ENCODE measurements around the gene ANKS1A. TPM values are rescaled to one million over a fixed set of nuclear protein-coding genes. Genes with fewer than 3 reads are reported as not detected.

ANKS1A gene
- total RNA-seq, 1 donor: 7.2 TPM

GRCh38 chr6:35061651-35062410 is 172.8 kb downstream of the ANKS1A start:
- no peak for TF ChIP-seq CTCF (IDR thresholded peaks at IDR 0.05; ENCODE audit: extremely low read depth, low read depth, low read length)

GRCh38 chr6:35062676-35063574 is 173.9 kb downstream of the ANKS1A start:
- no peak overlapping the region for H3K27ac ChIP-seq (ENCODE audit: low read depth, low read length)
- H3K4me3 ChIP-seq (ENCODE audit: insufficient read depth, low read length): no peak overlapping the region
- H3K36me3 ChIP-seq (ENCODE audit: insufficient read depth, low read length): peaks cover 4% of the 10 kb centered on the region
- H3K79me2 ChIP-seq (ENCODE audit: insufficient read depth, low read length): no peaks in the 10 kb centered on the region
- no peaks in the 10 kb centered on the region for H4K20me1 ChIP-seq (ENCODE audit: insufficient read depth, low read length)
- H2AFZ ChIP-seq (ENCODE audit: low read length): no peak overlapping the region
- DNase-seq (ENCODE audit: insufficient read length, low spot score, missing footprints): no peak
- no peak overlapping the region for H3K4me2 ChIP-seq (ENCODE audit: insufficient read depth, low read length)
- TF ChIP-seq CTCF (IDR thresholded peaks at IDR 0.05; ENCODE audit: extremely low read depth, low read depth, low read length): no peak
- peaks cover 10% of the 10 kb centered on the region for H3K4me1 ChIP-seq (ENCODE audit: insufficient read depth, low read length)
- H3K27me3 ChIP-seq (ENCODE audit: insufficient read depth, low read length): no peaks in the 10 kb centered on the region
- H3K9me3 ChIP-seq (ENCODE audit: low read depth, low read length): no peaks in the 10 kb centered on the region

More at GRCh38 chr6:35061651-35062410, 172.8 kb downstream of the ANKS1A start:
- DNase-seq (ENCODE audit: insufficient read length, low spot score, missing footprints): peak; percentile 95
- Histone ChIP-seq H3K4me2 (ENCODE audit: insufficient read depth, low read length) (no peak overlapping the region), H3K27ac (ENCODE audit: low read depth, low read length) (peak overlapping the region; percentile 8), H3K27me3 (ENCODE audit: insufficient read depth, low read length) (no peaks in the 10 kb centered on the region), H2AFZ (ENCODE audit: low read length) (no peak overlapping the region), H3K79me2 (ENCODE audit: insufficient read depth, low read length) (no peaks in the 10 kb centered on the region), H3K4me3 (ENCODE audit: insufficient read depth, low read length) (no peak overlapping the region), H3K36me3 (ENCODE audit: insufficient read depth, low read length) (peaks cover 4% of the 10 kb centered on the region), H3K9me3 (ENCODE audit: low read depth, low read length) (no peaks in the 10 kb centered on the region), H4K20me1 (ENCODE audit: insufficient read depth, low read length) (no peaks in the 10 kb centered on the region), H3K4me1 (ENCODE audit: insufficient read depth, low read length) (peaks cover 10% of the 10 kb centered on the region)

GRCh38 chr6:35063701-35064280 is 174.7 kb downstream of the ANKS1A start:
- no peaks in the 10 kb centered on the region for H3K27me3 ChIP-seq (ENCODE audit: insufficient read depth, low read length)
- no peak overlapping the region for H3K4me3 ChIP-seq (ENCODE audit: insufficient read depth, low read length)
- no peaks in the 10 kb centered on the region for H4K20me1 ChIP-seq (ENCODE audit: insufficient read depth, low read length)
- no peaks in the 10 kb centered on the region for H3K9me3 ChIP-seq (ENCODE audit: low read depth, low read length)
- H3K4me2 ChIP-seq (ENCODE audit: insufficient read depth, low read length): no peak overlapping the region
- no peak overlapping the region for H2AFZ ChIP-seq (ENCODE audit: low read length)
- DNase-seq (ENCODE audit: insufficient read length, low spot score, missing footprints): peak; percentile 43
- peaks cover 4% of the 10 kb centered on the region for H3K36me3 ChIP-seq (ENCODE audit: insufficient read depth, low read length)
- no peak overlapping the region for H3K27ac ChIP-seq (ENCODE audit: low read depth, low read length)
- H3K4me1 ChIP-seq (ENCODE audit: insufficient read depth, low read length): peaks cover 10% of the 10 kb centered on the region
- no peaks in the 10 kb centered on the region for H3K79me2 ChIP-seq (ENCODE audit: insufficient read depth, low read length)
- no peak for TF ChIP-seq CTCF (IDR thresholded peaks at IDR 0.05; ENCODE audit: extremely low read depth, low read depth, low read length)

All from osteoblast (primary cell).